HG03280 (cell line): ENCODE results near the gene ZNF728.
"Not testable (repeated sequence)": the region's sequence is repeated elsewhere in the genome, so short reads cannot be mapped to it uniquely, and the experiment has no call there.

Experiments used
- ATAC-seq: cut with Tn5 transposase; IDR thresholded peaks from one replicate; pipeline ENCODE4 v1.9.1; 2021; ENCODE audit warnings: mild to moderate bottlenecking, moderate library complexity; ENCODE audit not compliant: unreplicated experiment

ZNF728 gene

GRCh38 chr19:23002690-23003422 is at the start of gene ZNF728:
Gene ZNF728, minus strand, starts transcription at chr19:23003176. Its CDS starts 146 bp downstream, at chr19:23003030.
- ATAC-seq, result no peak

- no peak for ATAC-seq
Measured at GRCh38 chr19:23052349-23052748, 49.4 kb upstream of the ZNF728 start.

- ATAC-seq, result no peak
Measured at GRCh38 chr19:23049256-23049655, 46.3 kb upstream of the ZNF728 start.

GRCh38 chr19:23046743-23047142 is 43.8 kb upstream of the ZNF728 start:
- no peak for ATAC-seq

- no peak for ATAC-seq
Measured at GRCh38 chr19:23033721-23034120, 30.7 kb upstream of the ZNF728 start.

- no peak for ATAC-seq
Measured at GRCh38 chr19:23015660-23016059, 12.7 kb upstream of the ZNF728 start.

GRCh38 chr19:22994957-22995356 is 8.0 kb downstream of the ZNF728 start:
- not testable (repeated sequence) for ATAC-seq

- no peak for ATAC-seq
Measured at GRCh38 chr19:22976248-22976647, 26.7 kb downstream of the ZNF728 start.

GRCh38 chr19:22975546-22976136 is 27.3 kb downstream of the ZNF728 start:
- ATAC-seq, result not testable (repeated sequence)

GRCh38 chr19:22945560-22945959 is 57.4 kb downstream of the ZNF728 start:
- ATAC-seq, result no peak

- no peak for ATAC-seq
Measured at GRCh38 chr19:22935151-22935550, 67.8 kb downstream of the ZNF728 start.

- ATAC-seq, result not testable (repeated sequence)
Measured at GRCh38 chr19:22927576-22927975, 75.4 kb downstream of the ZNF728 start.

GRCh38 chr19:22925181-22925580 is 77.8 kb downstream of the ZNF728 start:
- not testable (repeated sequence) for ATAC-seq
